Endodermal cell (in vitro differentiated cells): Measurements from ENCODE around the gene DAB1. TPM values are rescaled to one million over a fixed set of nuclear protein-coding genes. Genes with fewer than 3 reads are reported as not detected.

Experiments used
- DNase-seq: peaks from one replicate; pipeline ENCODE4 v3.0.0-alpha.2; 2017
- H3K27ac ChIP-seq: 2 replicates; pipeline ENCODE4 v1.5.1; 2013; ENCODE audit warnings: mild to moderate bottlenecking, low read depth, low read length, moderate library complexity
- H3K27me3 ChIP-seq: 2 replicates; pipeline ENCODE4 v1.6.1; 2013; ENCODE audit warnings: mild to moderate bottlenecking, low read length, moderate library complexity; ENCODE audit not compliant: insufficient read depth, control insufficient read depth, poor library complexity, severe bottlenecking
- H3K36me3 ChIP-seq: 2 replicates; pipeline ENCODE4 v1.7.0; 2013; ENCODE audit warnings: mild to moderate bottlenecking, low read length, moderate library complexity; ENCODE audit not compliant: control insufficient read depth, insufficient read depth
- H3K4me1 ChIP-seq: one replicate; pipeline ENCODE4 v1.7.0; 2013; ENCODE audit warnings: low read length; ENCODE audit not compliant: control insufficient read depth, insufficient read depth
- H3K4me3 ChIP-seq: 2 replicates; pipeline ENCODE4 v1.5.1; 2013; ENCODE audit warnings: mild to moderate bottlenecking, low read length, moderate library complexity
- H3K9ac ChIP-seq: 2 replicates; pipeline ENCODE4 v1.6.1; 2013; ENCODE audit warnings: mild to moderate bottlenecking, low read length, moderate library complexity; ENCODE audit not compliant: poor library complexity, severe bottlenecking; ENCODE audit errors: extremely low read depth
- H3K9me3 ChIP-seq: 2 replicates; pipeline ENCODE4 v1.6.1; 2013; ENCODE audit warnings: mild to moderate bottlenecking, low read length, moderate library complexity; ENCODE audit not compliant: control insufficient read depth
- H3K27ac Mint-ChIP-seq: 2 replicates; pipeline ENCODE4 v1.8.0; 2020; ENCODE audit warnings: mixed read lengths
- H3K27me3 Mint-ChIP-seq: 2 replicates; pipeline ENCODE4 v1.8.0; 2021; ENCODE audit warnings: mild to moderate bottlenecking, mixed read lengths; ENCODE audit not compliant: insufficient read depth
- H3K36me3 Mint-ChIP-seq: 2 replicates; pipeline ENCODE4 v1.8.0; 2020; ENCODE audit warnings: low read depth, mixed read lengths
- H3K4me1 Mint-ChIP-seq: 2 replicates; pipeline ENCODE4 v1.8.0; 2020; ENCODE audit warnings: mixed read lengths
- H3K4me3 Mint-ChIP-seq: 2 replicates; pipeline ENCODE4 v1.8.0; 2020; ENCODE audit warnings: mild to moderate bottlenecking, moderate library complexity, mixed read lengths
- H3K9me3 Mint-ChIP-seq: 2 replicates; pipeline ENCODE4 v1.8.0; 2020; ENCODE audit warnings: mild to moderate bottlenecking, mixed read lengths
- WGBS, 2 experiments: methylation state at CpG; one replicate each; pipeline versions ENCODE4 v1.1.5 to v1.1.7; 2013; ENCODE audit warnings: missing lambda C conversion rate in 2 of 2, mixed read lengths in 1 of 2; ENCODE audit not compliant: insufficient coverage in 1 of 2, insufficient read length in 1 of 2; 5-methylcytosine and 5-hydroxymethylcytosine counted together
- total RNA-seq, 2 donors: library from RNA; stranded (reverse); fragmentation: NEBNext Ultra II Directional in 1 of 2; extraction: Animal tissue kit (Norgen Biotek cat#: 25700) in 1 of 2; gene quantifications; 2 replicates in 1 of 2; 3 replicates in 1 of 2; pipeline ENCODE4 v1.2.1, GENCODE V29; 2021
- TF ChIP-seq, protein P1 (sequence below): fragments of 200-600 bp; sonication (generic); conservative IDR thresholded peaks from 2 replicates; pipeline ENCODE4 v1.5.0; 2021; ENCODE audit warnings: antibody characterized with exemption, mild to moderate bottlenecking

Gene DAB1
- total RNA-seq, 2 donors from 2014 or later, result 32.0 to 36.2 TPM

GRCh38 chr1:56967900-56968832, 455.7 kb downstream of the DAB1 start:
- peaks cover 7% of the 10 kb centered on the region for H3K9me3 ChIP-seq
- Mint-ChIP-seq H3K27ac (no peak overlapping the region), H3K27me3 (peaks cover 14% of the 10 kb centered on the region), H3K4me3 (no peak overlapping the region), H3K36me3 (no peaks in the 10 kb centered on the region), H3K4me1 (peaks cover 17% of the 10 kb centered on the region), H3K9me3 (no peaks in the 10 kb centered on the region)
- 57% methylated on average over 15 of the region's 15 CpGs for WGBS, 2 experiments
- no peaks in the 10 kb centered on the region for H3K36me3 ChIP-seq
- H3K4me3 ChIP-seq, result no peak overlapping the region
- H3K4me1 ChIP-seq, result peaks cover 4% of the 10 kb centered on the region
- DNase-seq, result peak; percentile 92
- no peak overlapping the region for H3K27ac ChIP-seq
- H3K27me3 ChIP-seq, result no peaks in the 10 kb centered on the region
- TF ChIP-seq, protein P1, sequence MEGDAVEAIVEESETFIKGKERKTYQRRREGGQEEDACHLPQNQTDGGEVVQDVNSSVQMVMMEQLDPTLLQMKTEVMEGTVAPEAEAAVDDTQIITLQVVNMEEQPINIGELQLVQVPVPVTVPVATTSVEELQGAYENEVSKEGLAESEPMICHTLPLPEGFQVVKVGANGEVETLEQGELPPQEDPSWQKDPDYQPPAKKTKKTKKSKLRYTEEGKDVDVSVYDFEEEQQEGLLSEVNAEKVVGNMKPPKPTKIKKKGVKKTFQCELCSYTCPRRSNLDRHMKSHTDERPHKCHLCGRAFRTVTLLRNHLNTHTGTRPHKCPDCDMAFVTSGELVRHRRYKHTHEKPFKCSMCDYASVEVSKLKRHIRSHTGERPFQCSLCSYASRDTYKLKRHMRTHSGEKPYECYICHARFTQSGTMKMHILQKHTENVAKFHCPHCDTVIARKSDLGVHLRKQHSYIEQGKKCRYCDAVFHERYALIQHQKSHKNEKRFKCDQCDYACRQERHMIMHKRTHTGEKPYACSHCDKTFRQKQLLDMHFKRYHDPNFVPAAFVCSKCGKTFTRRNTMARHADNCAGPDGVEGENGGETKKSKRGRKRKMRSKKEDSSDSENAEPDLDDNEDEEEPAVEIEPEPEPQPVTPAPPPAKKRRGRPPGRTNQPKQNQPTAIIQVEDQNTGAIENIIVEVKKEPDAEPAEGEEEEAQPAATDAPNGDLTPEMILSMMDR, result peak; percentile 99
- no peak overlapping the region for H3K9ac ChIP-seq

DNA sequence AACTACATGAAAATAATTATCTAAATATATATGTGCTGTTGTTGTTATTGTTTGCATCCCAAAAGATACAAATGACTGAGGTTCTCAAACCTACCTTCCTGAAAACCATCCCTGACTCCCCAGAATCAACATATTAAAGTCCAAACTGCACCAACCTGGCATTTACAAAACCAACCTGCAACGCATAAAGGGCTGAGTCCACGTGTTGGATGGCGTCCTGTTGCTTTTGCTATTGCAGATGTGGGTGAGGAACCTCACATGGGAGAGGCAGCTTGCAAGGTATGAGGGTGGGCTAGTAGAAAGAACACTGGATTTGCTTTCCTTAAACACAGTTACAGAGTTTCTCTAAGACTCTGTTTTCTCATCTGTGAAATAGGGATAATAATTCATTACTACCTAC, 456.5 kb downstream of the DAB1 start:
- DNase-seq, result no peak
- peaks cover 7% of the 10 kb centered on the region for H3K9me3 ChIP-seq
- peaks cover 4% of the 10 kb centered on the region for H3K4me1 ChIP-seq
- H3K36me3 ChIP-seq, result no peaks in the 10 kb centered on the region
- Mint-ChIP-seq H3K4me3 (no peak overlapping the region), H3K4me1 (peaks cover 17% of the 10 kb centered on the region), H3K27me3 (peaks cover 15% of the 10 kb centered on the region), H3K27ac (no peak overlapping the region), H3K9me3 (no peaks in the 10 kb centered on the region), H3K36me3 (no peaks in the 10 kb centered on the region)
- TF ChIP-seq, protein P1, result no peak
- H3K27me3 ChIP-seq, result no peaks in the 10 kb centered on the region
- H3K4me3 ChIP-seq, result no peak overlapping the region
- H3K27ac ChIP-seq, result no peak overlapping the region
- H3K9ac ChIP-seq, result no peak overlapping the region
- 86% methylated on average over 3 of the region's 3 CpGs; no CpG with 5 or more reads in 1 of the 2 experiments for WGBS, 2 experiments

DNA sequence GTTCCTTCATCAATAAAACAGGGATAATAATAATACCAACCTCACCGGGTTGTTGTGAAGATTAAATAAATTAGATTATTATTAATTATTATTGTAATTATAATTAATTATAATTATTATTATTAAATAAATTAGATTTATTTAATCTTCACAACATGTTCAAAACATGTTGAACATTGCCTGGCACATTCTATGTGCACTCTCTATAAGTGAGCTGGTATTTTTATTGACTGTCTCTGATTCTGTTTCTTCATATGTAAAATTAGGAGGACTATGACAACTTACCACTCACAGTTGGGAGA, 457.2 kb downstream of the DAB1 start:
- Histone ChIP-seq H3K9ac (no peak overlapping the region), H3K27me3 (no peaks in the 10 kb centered on the region), H3K4me3 (no peak overlapping the region), H3K9me3 (peaks cover 7% of the 10 kb centered on the region), H3K36me3 (no peaks in the 10 kb centered on the region), H3K4me1 (peaks cover 4% of the 10 kb centered on the region), H3K27ac (no peak overlapping the region)
- no CpG with 5 or more reads among the region's 1 CpG for WGBS, 2 experiments
- H3K27me3 Mint-ChIP-seq, result peaks cover 15% of the 10 kb centered on the region
- no peaks in the 10 kb centered on the region for H3K9me3 Mint-ChIP-seq
- no peak overlapping the region for H3K4me3 Mint-ChIP-seq
- DNase-seq, result no peak
- TF ChIP-seq, protein P1, result no peak
- H3K4me1 Mint-ChIP-seq, result peaks cover 17% of the 10 kb centered on the region
- H3K36me3 Mint-ChIP-seq, result no peaks in the 10 kb centered on the region
- no peak overlapping the region for H3K27ac Mint-ChIP-seq
